ENCODE measurements around the gene SUMF2. TPM values are rescaled to one million over a fixed set of nuclear protein-coding genes. Genes with fewer than 3 reads are reported as not detected.

Gene SUMF2
- total RNA-seq, 1 experiment from 2014 or later, result 99.6 TPM

GRCh38 chr7:56091591-56091990 lies 27.5 kb downstream of the SUMF2 start:
- Mint-ChIP-seq H3K27ac (no peak overlapping the region), H3K4me3 (no peak overlapping the region), H3K4me1 (no peaks in the 10 kb centered on the region), H3K36me3 (peaks cover 7% of the 10 kb centered on the region), H3K27me3 (ENCODE audit: low read depth) (peaks cover 3% of the 10 kb centered on the region; the same call in 1 of the 2 replicates), H3K9me3 (peaks cover 4% of the 10 kb centered on the region)
- ChIA-PET CTCF (no interaction called here), POLR2A (interaction anchor here (1.9 kb wide), 1 partner anchor 8 kb away, joined by 4 read pairs; no protein-coding TSS in a partner anchor)
- ATAC-seq (no peak), DNase-seq (ENCODE audit: low spot score) (no peak)
- TF ChIP-seq EMX1 (CRISPR knock-in tag; IDR thresholded peaks at IDR 0.05) (no peak), NR3C1 (CRISPR knock-in tag; conservative IDR thresholded peaks at IDR 0.05; ENCODE audit: low read depth) (no peak), MYBL2 (CRISPR knock-in tag; IDR thresholded peaks at IDR 0.05) (no peak), ZNF263 (CRISPR knock-in tag; IDR thresholded peaks at IDR 0.05; ENCODE audit: low read depth) (no peak), ZNF512 (CRISPR knock-in tag; IDR thresholded peaks at IDR 0.05; ENCODE audit: borderline replicate concordance) (no peak), ATF2 (CRISPR knock-in tag; IDR thresholded peaks at IDR 0.05; ENCODE audit: borderline replicate concordance, low read depth) (no peak), NR1H2 (CRISPR knock-in tag; IDR thresholded peaks at IDR 0.05) (no peak), MXD4 (CRISPR knock-in tag; IDR thresholded peaks at IDR 0.05; ENCODE audit: borderline replicate concordance) (no peak), TCF7 (CRISPR knock-in tag; IDR thresholded peaks at IDR 0.05; ENCODE audit: low read depth) (no peak), ARID4B (CRISPR knock-in tag; IDR thresholded peaks at IDR 0.05; ENCODE audit: borderline replicate concordance) (no peak), RORB (CRISPR knock-in tag; IDR thresholded peaks at IDR 0.05) (no peak), ZNF425 (CRISPR knock-in tag; conservative IDR thresholded peaks at IDR 0.05) (no peak), ZNF671 (CRISPR knock-in tag; IDR thresholded peaks at IDR 0.05) (no peak), GABPB1 (CRISPR knock-in tag; IDR thresholded peaks at IDR 0.05) (no peak), E2F4 (CRISPR knock-in tag; IDR thresholded peaks at IDR 0.05; ENCODE audit: borderline replicate concordance, low read depth) (no peak), ZNF532 (CRISPR knock-in tag; IDR thresholded peaks at IDR 0.05; ENCODE audit: borderline replicate concordance) (no peak), AFF4 (CRISPR knock-in tag; IDR thresholded peaks at IDR 0.05; ENCODE audit: borderline replicate concordance) (no peak), ETV6 (CRISPR knock-in tag; IDR thresholded peaks at IDR 0.05) (no peak), SMAD4 (CRISPR knock-in tag; IDR thresholded peaks at IDR 0.05) (no peak)
